ENCODE measurements around the gene SLC31A2.
"Not testable (repeated sequence)": the region's sequence is repeated elsewhere in the genome, so short reads cannot be mapped to it uniquely, and the experiment has no call there.

The SLC31A2 gene, protein sequence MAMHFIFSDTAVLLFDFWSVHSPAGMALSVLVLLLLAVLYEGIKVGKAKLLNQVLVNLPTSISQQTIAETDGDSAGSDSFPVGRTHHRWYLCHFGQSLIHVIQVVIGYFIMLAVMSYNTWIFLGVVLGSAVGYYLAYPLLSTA

DNA sequence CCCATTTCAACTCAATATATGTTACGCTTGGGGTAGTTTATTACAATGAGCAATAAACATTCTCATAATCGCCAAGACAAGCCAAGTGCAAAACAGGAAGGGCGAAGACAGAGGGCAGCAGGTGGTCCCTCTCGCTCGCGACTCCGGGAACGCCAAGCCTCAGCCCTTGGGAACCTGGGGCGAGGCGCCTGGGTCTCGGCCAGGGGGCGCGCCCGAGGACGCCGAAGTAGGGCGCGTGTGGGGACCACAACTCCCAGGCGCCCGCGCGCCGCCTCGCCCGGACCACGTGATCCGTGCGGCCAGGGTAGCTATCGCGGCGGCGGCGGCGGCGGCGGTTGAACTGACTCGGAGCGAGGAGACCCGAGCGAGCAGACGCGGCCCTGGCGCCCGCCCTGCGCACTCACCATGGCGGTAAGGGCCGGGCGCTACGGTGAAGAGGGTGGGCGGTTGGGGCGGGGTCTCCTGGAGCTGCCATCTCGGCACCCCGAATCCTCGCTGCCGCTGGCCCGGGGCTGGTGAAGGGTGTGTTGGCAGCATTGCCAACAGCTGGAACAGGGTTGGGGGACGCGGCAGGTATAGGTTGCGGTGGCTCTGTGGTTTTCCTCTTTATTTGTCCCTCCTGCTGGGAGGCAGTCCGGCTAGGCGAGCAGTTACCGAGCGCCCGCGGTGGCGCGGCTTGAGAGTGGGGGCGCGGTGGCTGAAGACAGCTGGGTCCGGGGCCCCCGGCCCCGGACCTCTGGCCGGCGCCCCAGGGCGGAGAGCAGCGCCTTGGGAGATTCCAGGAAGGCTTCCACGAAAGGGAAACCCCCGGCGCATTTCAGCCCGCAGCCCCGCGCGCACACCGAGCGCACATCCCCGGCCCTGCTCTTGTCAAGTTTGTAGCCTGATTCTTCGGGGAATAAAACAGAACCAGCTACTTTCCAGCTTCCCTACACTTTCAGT, at the start of gene SLC31A2:
Gene SLC31A2 (plus strand): TSS at position 338 of the 942 bp plus-strand sequence. CDS start 68 bp downstream, at position 406.
- peak; percentile 34 for DNase-seq (ENCODE audit: low read depth, low spot score)
- peak within 1 kb of the TSS; percentile 97 for H3K27ac ChIP-seq

DNA sequence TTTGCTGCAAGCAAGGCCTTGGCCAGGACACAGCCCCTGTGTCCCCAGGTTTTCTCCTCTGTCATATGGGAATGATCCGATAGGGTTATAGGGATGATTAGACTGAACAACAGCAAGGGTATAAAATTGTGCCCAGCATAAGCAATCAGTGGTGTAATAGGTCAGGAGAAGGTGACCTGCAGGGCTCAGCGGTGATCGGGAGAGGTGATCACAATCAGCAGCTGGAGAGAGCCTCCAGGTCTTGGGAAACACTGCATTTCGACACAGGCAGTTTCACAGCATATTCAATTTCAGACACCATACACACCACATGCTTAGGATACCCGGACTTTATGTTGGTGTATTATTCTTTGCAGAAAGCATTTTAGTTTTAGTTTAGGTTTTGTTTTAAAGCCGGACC, 45.5 kb upstream of the SLC31A2 start:
- not testable (repeated sequence) for H3K27ac ChIP-seq; DNase-seq (ENCODE audit: low read depth, low spot score)

DNA sequence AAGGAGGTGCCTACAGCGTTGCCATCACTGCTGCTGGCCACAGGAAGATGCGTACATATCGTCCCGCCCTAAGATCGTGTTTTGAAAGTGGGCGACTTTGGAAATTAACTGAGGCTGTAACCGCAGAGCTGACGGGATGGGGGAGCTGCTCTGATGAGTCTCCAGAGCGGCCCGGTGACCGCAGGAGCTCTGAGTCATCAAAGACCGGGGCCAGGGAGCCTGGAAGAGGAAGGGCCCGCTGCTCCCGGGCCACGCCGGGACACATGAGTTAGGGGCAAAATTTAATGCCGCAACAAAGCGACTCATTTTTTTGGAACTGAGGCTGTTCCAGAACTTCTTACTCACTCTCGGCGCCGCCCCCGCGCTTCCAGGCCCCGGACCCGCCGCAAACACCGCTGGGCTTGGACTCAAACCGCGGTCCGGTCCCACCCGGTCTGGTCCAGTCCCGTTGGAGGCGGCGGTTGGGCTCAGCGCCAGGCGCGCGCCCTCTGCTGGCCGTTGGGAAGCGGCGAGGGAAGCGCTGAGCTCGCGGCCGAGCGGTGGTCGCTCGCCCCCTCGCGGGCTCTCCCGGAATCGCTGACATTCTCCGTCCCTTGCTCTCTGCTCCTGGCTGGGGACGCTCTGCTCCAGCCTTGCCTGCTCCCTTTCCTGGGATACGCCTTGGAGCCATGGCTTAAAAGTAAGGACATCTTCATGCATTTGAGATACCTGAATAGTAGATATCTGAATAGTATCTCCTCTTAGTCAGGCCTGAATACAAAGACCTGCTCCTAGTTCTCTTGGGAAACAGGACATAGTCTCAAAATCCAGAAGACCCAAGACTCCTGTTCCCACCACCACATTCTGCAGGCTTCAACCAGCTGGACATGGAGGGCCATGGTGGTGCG, 39.5 kb upstream of the SLC31A2 start:
- H3K27ac ChIP-seq; DNase-seq (ENCODE audit: low read depth, low spot score): not testable (repeated sequence)

DNA sequence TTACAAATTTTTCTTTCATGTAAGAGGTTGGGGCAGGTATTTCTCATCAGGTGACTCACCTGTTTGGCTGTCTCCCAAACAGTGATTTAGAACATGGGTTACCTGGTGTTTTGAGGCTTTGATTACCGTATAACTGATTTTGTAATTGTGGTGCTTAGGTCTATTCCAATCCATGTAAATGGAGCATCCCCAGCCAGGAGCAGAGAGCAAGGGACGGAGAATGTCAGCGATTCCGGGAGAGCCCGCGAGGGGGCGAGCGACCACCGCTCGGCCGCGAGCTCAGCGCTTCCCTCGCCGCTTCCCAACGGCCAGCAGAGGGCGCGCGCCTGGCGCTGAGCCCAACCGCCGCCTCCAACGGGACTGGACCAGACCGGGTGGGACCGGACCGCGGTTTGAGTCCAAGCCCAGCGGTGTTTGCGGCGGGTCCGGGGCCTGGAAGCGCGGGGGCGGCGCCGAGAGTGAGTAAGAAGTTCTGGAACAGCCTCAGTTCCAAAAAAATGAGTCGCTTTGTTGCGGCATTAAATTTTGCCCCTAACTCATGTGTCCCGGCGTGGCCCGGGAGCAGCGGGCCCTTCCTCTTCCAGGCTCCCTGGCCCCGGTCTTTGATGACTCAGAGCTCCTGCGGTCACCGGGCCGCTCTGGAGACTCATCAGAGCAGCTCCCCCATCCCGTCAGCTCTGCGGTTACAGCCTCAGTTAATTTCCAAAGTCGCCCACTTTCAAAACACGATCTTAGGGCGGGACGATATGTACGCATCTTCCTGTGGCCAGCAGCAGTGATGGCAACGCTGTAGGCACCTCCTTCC, 37.9 kb upstream of the SLC31A2 start:
- DNase-seq (ENCODE audit: low read depth, low spot score) = peak; percentile 72
- H3K27ac ChIP-seq = not testable (repeated sequence)

DNA sequence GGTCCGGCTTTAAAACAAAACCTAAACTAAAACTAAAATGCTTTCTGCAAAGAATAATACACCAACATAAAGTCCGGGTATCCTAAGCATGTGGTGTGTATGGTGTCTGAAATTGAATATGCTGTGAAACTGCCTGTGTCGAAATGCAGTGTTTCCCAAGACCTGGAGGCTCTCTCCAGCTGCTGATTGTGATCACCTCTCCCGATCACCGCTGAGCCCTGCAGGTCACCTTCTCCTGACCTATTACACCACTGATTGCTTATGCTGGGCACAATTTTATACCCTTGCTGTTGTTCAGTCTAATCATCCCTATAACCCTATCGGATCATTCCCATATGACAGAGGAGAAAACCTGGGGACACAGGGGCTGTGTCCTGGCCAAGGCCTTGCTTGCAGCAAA, 32.0 kb upstream of the SLC31A2 start:
- not testable (repeated sequence) for H3K27ac ChIP-seq; DNase-seq (ENCODE audit: low read depth, low spot score)

DNA sequence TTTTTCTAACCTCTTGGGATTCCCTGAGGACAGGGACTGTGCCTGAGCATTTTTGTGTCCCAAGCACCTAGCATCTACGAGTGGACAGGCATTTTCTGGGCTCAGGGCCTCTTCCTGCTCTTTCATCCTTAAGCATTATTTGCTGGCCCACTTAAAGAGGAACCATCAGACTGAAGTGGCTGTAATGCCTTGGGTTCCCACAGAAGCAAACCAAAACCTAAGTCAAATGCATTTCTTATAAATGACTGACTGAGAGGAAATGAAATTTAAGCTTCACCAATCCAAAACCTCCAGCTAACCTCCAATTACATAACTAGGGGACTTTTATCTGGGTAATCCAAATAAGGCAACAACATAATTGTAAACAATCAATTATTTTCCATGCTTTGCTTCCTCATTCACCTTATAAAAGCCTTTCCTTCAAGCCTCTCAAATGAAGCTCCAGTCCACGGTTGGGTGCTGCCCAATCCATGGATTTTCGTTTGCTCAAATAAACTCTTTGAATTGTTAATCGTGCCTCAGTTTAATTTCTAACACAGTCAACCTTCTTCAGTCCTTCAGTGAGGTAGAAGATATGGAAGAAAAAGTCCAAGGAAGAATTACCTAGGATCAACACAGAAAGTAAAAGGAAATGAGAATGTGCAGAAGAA, 25.3 kb upstream of the SLC31A2 start:
- no peak overlapping the region for H3K27ac ChIP-seq
- no peak for DNase-seq (ENCODE audit: low read depth, low spot score)

DNA sequence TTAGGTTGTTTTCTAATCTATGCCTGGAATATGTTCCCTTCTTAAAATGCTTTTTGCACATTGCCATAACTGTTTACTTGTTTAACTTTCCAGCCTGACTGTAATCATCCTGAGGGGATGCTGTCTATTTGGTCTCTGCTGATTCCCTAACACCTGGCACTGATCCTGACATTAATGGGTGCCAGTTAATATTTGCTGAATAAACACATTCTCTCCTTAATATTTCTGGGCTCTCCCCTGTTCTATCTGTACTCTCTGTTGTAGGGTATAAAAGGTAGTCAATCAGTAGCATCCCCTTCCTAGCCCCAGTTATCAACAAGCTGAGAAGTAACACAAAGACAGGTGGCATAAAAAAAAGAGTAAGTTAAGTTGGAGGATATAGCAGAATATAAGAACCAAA, 21.3 kb upstream of the SLC31A2 start:
- no peak for DNase-seq (ENCODE audit: low read depth, low spot score)
- H3K27ac ChIP-seq = no peak overlapping the region

DNA sequence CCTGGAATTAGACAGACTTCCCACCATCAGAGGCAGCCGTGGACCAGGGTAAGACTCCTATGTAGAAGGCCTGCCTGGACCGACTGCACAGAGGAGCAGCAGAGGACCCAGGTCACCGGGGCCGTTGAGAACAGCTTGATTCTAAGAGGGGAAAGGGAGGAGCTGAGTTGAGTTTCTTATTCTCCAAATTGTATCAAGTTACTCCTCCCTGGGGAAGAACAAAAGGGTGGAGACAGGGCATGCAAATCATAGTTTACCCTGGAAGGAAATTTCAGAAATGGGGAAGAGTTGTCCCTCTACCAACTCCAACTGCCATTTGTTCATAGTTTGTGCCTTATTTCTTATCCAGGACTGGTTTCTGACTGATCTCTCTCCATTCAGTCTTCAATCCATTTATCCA, 20.9 kb upstream of the SLC31A2 start:
- no peak for DNase-seq (ENCODE audit: low read depth, low spot score)
- no peak overlapping the region for H3K27ac ChIP-seq

DNA sequence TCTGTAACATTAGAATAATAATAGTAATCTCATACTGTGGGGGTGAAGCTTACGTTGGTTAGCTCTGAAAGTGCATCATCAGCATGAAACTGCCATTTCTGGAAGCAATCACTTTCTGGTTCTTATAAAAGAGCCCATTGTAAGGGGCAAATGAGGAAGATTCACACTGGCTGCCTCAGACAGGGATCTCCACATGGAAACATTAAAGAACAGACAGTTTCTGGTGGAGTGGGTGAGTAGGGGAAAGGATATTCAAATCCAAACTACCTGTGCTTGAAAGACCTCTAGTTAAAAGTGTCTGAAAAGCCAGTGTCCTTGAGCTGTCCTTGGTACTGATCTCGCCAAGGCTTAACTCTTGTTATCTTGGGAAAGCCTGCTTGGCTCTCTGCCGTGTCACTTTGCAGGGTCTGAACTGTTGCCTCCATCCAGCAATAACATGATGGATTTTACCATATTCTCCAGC, 19.1 kb upstream of the SLC31A2 start:
- H3K27ac ChIP-seq = no peak overlapping the region
- no peak for DNase-seq (ENCODE audit: low read depth, low spot score)

DNA sequence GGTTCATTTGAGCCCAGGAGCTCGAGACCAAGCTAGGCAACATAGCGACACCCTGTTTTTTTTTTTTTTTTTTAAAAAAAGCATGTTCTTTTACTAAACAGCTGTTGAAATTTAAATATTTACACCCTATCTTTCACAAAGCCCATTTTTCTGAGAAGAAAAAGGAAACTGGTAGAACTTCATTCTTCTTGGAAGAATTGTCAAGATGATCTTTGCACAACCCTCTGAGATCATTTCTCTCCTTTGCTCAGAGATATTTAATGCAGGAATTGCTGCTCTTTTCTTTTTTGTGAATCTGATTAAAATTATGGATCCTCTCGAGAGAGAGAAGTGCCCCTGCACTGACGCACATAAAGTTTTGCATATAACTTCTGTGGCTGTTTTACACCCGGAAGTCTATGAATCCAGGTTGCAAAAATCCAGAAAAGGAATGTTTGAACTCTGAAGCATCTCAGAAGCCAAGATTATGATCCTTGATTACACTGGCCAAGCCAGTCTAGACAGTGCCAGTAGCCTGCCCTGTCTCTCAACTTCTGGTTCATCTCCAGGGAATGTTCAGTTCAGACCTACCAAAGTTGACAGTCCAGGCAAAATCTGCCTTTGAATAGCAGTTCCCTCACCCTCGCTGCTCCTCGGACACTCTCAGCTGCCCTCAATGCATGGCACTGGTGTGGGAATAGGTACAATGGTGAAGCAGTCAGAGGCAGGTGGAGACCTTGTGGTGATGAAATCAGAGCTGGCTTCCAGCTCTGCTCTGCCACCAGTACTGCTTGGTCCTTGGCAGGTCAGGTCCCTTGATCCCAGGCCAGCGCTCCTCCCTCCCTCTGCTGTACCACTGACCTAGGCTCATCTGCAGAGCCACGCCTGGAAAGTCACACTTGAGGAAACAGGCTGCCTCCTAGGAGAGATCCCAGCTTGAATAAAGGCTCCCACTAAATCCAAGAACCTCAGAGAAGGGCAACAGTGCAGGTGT, 13.3 kb upstream of the SLC31A2 start:
- no peak for DNase-seq (ENCODE audit: low read depth, low spot score)
- H3K27ac ChIP-seq = no peak overlapping the region

DNA sequence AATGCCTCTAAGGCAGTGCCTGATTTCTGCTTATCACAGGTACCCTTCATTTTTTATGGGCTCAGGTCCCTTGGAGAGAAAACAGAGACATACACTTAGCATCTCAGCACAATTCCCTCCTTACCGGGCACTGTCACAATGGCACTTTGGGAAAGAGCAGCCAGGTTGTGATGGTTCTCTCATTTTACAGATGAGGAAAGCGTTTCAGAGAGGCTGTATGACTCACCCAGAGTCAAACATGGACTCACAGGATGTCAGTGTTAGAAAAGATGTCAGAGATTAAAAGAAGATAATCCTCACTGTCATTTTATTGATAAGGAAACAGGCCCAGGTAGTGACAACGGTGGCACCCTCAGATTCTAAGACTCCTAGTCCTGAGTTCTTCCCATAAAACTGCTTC, 12.0 kb upstream of the SLC31A2 start:
- no peak overlapping the region for H3K27ac ChIP-seq
- DNase-seq (ENCODE audit: low read depth, low spot score) = no peak

DNA sequence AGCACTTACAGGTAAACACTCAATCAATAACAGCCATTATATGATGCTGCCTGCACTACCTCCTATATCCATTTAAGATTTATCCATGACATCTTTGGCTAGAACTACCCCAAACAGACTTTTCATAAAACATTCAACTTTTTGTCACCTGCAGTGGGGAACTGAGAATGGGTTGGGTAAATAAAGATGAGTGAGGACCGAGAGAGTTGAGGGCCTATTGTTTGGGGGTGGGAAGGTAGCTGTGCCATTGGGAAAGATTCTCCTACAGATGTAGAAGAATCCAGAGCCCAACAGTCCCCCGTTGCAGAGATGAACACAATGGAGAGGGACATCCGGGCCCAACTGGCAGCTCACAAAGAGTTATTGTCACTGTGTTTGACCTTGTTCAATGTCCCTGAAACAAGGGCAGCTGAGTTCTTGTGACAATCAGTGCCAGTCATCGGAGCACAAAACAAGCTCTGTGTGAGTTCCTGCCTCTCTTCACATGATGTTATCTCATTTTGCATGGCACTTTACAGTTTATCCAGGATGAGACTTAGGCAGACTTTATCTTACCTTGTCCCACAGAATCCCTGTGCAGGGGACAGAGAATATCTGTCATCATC, 11.5 kb upstream of the SLC31A2 start:
- H3K27ac ChIP-seq = no peak overlapping the region
- DNase-seq (ENCODE audit: low read depth, low spot score) = no peak

DNA sequence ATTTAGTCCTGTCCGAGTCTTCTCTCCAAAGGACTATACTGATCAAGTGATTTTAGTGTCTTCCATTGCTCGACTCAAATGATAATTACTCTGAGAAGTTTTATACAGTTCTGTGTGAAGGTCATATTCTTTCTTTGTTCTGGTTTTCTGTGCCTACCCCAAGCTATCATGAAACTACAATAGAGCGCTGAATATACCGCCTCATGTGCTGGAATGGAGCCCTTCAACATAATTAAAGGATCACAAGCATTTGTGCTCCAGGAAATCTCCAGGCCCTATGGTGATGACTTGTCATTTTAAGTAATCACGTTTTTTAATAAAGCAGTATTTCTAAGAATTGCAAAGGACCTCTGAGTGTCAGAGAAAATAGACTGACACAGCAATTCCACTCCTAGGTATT, 10.9 kb upstream of the SLC31A2 start:
- no peak overlapping the region for H3K27ac ChIP-seq

DNA sequence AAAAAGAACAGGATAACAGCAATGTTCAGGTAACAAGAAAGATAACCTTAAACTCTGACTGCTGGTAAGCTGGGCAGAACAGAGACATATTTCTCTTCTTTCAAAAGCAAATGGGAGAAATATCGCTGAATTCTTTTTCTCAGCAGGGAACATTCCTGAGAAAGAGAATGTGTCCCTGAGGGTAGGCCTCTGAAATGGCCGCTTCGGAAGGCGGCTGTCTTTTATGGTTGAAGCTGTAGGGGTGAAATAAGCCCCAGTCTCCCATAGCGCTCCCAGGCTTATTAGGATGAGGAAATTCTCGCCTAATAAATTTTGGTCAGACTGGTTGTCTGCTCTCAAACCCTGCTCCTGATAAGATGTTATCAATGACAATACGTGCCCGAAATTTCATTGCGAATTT, 9.9 kb upstream of the SLC31A2 start:
- not testable (repeated sequence) for DNase-seq (ENCODE audit: low read depth, low spot score); H3K27ac ChIP-seq

More for the DNA sequence above, 10.9 kb upstream of the SLC31A2 start:
- no peak for DNase-seq (ENCODE audit: low read depth, low spot score)

DNA sequence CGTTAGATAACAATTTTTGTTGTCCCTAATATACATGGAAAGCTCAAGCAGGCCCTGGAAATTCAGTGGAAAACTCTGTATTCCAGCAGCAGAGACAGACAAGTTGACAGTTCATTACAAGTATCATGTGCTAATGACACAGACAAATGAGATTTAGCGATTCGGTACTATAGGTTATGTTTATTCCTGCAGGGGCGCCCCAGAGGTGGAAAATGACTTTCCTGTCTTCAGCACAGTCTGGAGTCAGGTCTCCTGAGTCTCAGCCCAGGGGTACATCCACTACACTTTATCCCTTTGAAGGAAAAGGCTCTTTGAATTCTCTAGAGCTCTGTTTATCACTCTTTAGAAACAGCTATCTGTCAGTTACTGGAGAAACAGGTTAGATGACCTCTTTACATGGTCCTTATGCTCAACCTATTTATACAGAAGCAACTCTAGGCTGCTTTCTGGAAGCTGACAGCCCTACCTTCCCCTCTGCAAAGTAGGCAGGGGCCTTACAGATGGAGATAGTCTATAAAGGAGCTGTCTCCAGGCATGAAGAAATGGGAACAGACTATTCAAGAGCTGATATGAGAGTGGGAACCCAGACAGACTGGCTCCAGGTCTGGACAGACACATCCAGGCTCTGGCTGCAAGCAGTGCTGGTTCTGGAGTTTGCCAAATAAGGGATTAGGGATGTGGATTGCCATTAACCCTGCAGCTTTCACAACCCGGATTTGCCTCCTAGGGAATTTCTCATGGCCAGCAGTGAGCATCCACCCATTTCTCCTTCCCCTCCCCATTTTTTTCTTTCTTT, 7.2 kb upstream of the SLC31A2 start:
- DNase-seq (ENCODE audit: low read depth, low spot score) = no peak
- H3K27ac ChIP-seq = no peak overlapping the region

DNA sequence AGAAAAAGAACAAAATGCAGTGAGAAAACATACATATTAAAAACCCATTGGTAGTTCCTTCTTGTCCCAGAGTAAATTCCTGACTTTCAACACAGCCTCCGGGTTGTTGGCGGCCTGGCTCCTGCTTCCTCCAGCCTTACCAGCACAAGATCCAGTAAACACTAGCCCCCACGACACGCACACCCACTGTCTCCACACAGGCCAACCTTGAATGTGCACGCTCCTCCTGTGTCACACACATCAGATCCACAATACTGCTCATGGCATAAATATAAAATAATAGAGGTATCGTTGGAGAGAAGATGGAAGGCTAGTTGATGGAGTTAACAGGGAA, 2.5 kb upstream of the SLC31A2 start:
- H3K27ac ChIP-seq = no peak overlapping the region
- no peak for DNase-seq (ENCODE audit: low read depth, low spot score)

Data from epithelial cell of prostate (primary cell).